Dermis blood vessel endothelial cell (primary cell): ENCODE data around the gene RCAN3. TPM values are rescaled to one million over a fixed set of nuclear protein-coding genes. Genes with fewer than 3 reads are reported as not detected.
A peak's percentile ranks its signal among the peaks of the same experiment; 100 is the strongest.
"Not testable (repeated sequence)": the region's sequence is repeated elsewhere in the genome, so short reads cannot be mapped to it uniquely, and the experiment has no call there.

ENCODE experiments used
- DNase-seq: peaks from one replicate; pipeline ENCODE4 v3.0.0; 2010
- total RNA-seq: library from RNA; depleted of rRNA; stranded (reverse); fragments of >200 nt; gene quantifications from 2 replicates; pipeline ENCODE4 v1.2.3, GENCODE V29; 2014

The RCAN3 gene
- total RNA-seq = 2.6 and 4.2 TPM in 2 replicates

GRCh38 chr1:24502709-24503058 lies at the start of gene RCAN3:
Gene RCAN3 (plus strand): TSS chr1:24502836. CDS start chr1:24514373, 11,537 bp downstream.
- peak; percentile 46 for DNase-seq

GRCh38 chr1:24452922-24453485 lies 49.6 kb upstream of the RCAN3 start:
- no peak for DNase-seq

- no peak for DNase-seq
Observed at GRCh38 chr1:24454673-24455072, 48.0 kb upstream of the RCAN3 start.

- DNase-seq = no peak
Observed at GRCh38 chr1:24455272-24455671, 47.4 kb upstream of the RCAN3 start.

DNA sequence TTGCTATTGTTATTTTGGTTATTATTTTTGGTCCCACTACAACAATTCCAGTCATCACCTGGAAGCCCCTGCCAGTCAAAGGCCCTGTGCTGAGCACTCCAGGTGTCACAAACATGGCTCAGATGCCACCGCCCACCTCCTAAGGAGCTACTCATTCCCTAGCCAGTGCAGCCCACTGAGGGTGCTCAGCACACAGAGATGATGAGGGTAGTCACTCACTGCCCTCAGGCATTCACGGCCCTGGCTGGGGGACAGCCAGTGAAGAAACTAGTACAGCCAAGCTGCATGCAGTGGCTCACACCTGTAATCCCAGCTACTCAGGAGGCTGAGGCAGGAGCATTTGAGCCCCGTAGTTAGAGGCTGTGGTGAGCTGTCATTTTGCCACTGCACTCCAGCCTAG lies 44.8 kb upstream of the RCAN3 start:
- DNase-seq = no peak

GRCh38 chr1:24459551-24460266 lies 42.9 kb upstream of the RCAN3 start:
- DNase-seq = no peak

DNA sequence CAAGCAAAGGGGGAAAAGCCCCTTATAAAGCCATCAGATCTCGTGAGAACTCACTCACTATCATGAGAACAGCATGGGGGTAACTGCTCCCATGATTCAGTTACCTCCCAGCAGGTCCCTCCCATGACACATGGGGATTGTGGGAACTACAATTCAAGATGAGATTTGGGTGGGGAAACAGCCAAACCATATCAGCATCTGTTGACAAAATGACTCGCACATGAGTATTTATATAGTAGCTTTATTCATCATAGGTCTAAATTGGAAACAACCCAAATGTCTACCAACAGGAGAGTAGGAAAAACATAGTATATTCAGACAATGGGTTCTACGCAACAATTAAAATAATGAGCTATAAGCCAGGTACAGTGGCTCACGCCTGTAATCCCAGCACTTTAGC lies 40.5 kb upstream of the RCAN3 start:
- not testable (repeated sequence) for DNase-seq

- DNase-seq = no peak
Observed at GRCh38 chr1:24463776-24464735, 38.6 kb upstream of the RCAN3 start.

DNA sequence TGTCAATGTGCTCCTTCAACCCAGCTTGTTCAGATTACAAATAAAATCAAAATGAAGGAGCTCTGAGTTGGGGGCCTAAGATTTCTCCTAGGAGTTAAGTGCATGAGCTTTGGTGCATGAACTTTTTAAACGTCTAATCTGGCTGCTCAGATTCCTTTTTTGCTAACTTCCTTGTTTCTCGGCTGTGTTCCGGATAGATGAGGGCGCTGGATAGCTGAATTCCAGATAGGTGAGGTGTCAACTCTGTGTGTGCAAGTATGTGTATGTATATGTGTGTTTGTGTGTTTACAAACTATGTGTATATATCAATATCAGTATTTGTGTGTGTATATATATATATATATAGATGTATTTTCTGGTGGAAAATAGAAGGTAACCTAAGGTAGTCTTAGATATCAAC lies 37.5 kb upstream of the RCAN3 start:
- DNase-seq = no peak

DNA sequence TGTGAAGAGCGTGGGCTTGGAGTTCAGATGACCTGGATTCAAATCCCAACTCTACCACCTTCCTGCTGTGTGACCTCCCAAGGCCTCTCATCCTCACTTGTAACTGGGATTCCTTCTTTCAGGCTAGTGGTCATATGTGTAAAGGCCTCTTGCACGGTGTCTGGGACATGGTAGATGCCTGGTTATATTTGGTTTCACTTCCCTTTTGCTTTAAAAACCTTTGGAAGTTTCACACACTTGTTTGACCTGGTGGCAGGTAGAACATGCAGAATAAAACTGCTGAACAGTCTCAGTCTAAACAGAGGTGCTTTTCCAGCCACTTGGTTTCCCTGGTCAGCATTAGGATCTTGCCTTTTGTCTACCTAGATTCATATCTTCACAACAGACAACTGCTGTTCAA lies 37.0 kb upstream of the RCAN3 start:
- no peak for DNase-seq

- DNase-seq = no peak
Observed at GRCh38 chr1:24468685-24469316, 33.8 kb upstream of the RCAN3 start.

DNA sequence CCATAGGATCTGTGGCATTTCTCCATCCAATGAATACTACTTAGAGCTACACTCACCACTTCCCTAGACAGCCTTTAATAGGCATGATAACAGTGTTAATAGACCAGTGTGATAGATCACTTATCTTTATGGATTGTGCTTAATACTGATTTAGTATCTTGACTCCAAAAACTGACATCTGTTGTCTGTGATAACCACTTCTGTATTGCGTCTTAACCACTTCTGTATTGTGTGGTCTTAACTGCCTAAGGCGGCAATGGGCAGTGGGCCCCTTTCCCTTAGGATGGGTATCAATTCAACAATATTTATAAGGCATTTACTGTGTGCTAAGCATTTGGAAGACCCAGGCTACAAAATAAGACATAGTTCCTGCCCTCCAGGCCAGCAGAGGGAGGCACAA lies 32.0 kb upstream of the RCAN3 start:
- no peak for DNase-seq

DNA sequence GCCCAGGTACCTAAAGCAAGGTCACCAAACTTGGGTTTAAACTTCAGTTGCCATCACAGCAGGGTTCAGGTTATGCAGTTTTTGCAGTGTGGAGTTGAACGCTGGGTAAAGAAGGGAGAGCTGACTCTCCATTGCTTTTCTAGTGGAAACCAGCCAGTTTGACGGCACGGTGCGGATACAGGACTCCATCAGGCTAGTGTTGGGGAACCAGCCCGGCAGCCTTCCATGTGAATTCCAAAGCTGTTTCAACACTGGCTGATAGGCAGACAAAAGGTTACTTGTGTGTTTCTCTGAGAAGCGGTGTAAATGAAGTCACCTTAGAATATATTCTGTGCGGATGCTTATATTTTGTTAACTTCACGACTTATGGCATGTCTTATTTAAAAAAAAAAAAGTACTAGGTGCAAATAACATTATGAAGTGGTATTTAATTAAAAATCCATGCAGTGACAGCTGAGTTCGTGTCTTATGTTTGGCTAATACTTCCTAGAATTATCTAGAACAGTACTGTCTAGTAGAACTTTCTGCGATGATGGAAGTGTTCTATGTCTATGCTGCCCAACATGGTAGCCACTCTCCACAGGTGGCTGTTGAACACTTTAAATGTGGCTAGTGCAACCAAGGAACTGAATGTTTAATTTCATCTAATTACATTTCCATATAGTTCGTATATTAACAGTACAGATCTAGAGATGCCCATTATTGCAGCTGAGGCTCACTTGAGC lies 29.9 kb upstream of the RCAN3 start:
- no peak for DNase-seq

- no peak for DNase-seq
Observed at GRCh38 chr1:24474193-24474592, 28.4 kb upstream of the RCAN3 start.

GRCh38 chr1:24475700-24476099 lies 26.9 kb upstream of the RCAN3 start:
- no peak for DNase-seq

DNA sequence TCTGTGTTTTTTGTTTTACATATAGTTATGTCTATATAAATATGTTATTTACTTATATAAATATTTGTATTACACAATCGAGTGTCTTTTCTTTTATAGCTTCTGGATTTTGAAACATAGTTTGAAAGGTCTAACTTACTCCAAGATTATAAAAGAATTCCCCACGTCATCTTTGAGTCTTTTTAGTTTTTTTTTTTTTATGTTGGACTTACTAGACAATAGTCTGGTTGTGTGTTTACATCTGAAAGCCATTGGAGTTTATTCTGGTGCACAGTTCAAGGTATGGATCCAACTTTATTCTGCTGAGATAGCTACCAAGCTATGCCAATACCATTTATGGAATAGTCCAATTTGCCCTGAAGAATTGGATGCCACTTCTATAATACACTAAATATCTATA lies 26.1 kb upstream of the RCAN3 start:
- DNase-seq = no peak

- DNase-seq = no peak
Observed at GRCh38 chr1:24477309-24477708, 25.3 kb upstream of the RCAN3 start.

DNA sequence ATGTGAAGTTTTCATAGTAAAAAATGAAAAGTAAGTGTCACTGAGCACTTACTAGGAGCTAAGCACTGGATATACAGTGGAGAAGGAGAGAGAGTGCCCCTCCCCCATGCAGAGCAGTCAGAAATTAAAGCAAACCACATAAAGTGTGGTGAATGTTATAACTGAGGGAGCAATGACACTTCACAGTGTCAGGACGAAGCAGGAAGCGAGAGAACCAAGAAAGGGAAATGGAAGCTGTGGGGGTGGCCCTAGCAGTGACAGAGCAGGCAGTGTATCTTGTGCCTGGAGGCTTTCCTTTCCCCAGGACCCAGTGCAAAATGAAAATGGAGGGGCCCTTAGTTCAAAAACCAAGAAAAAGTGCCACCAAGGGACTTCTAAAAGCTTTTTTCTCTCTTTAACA lies 21.5 kb upstream of the RCAN3 start:
- DNase-seq = no peak

DNA sequence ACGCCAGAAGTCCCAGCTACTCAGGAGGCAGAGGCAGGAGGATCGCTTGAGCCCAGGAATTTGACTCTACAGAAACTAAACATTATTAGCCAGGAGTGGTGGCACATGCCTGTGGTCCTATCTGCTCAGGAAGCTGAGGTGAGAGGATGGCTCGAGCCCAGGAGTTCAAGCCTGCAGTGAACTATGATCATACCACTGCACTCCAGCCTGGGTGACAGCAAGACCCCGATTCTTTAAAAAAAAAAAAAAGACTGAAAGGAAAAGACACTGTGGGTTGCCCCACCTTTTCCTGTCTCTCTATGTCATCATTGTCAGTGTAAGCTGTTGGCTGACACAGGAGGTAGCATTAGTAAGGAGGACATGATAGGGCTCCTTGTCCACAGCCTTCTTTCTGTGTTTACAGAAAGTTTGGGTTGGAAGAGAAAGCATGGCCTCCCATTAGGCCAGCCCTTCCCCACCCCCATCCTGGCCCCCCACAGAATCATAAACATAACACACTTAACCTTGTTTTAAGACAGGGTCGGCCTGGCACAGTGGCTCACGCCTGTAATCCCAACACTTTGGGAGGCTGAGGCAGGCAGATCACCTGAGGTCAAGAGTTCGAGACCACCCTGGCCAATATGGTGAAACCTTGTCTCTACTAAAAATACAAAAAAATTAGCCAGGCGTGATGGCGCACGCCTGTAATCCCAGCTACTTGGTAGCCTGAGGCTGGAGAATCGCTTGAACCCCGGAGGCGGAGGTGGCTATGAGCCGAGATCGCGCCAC lies 20.6 kb upstream of the RCAN3 start:
- no peak for DNase-seq

GRCh38 chr1:24483441-24483840 lies 19.2 kb upstream of the RCAN3 start:
- no peak for DNase-seq

GRCh38 chr1:24484199-24484598 lies 18.4 kb upstream of the RCAN3 start:
- DNase-seq = no peak
